Central memory CD8-positive, alpha-beta T cell (primary cell): Measurements from ENCODE around the gene OR2B3.

Experiments
- ATAC-seq: fragments of 150-1000 bp; cut with Tn5 transposase; replicated peaks from 2 replicates; pipeline ENCODE4 v1.10.0; 2022; ENCODE audit warnings: mild to moderate bottlenecking, moderate FRiP score, moderate number of reproducible peaks; ENCODE audit not compliant: poor library complexity, severe bottlenecking; ENCODE audit errors: extremely low read depth
- DNase-seq, 2 donors: peaks; one replicate each; pipeline ENCODE4 v3.0.0; 2021; ENCODE audit warnings: low spot score in 2 of 2
- H3K27ac Mint-ChIP-seq: one replicate; pipeline ENCODE4 v1.8.0; 2022; ENCODE audit warnings: low read depth, mild to moderate bottlenecking, moderate library complexity, mixed read lengths
- H3K27me3 Mint-ChIP-seq: one replicate; pipeline ENCODE4 v1.8.0; 2022; ENCODE audit warnings: mixed read lengths
- H3K36me3 Mint-ChIP-seq: one replicate; pipeline ENCODE4 v1.8.0; 2022; ENCODE audit warnings: mild to moderate bottlenecking, moderate library complexity, mixed read lengths; ENCODE audit not compliant: insufficient read depth
- H3K4me1 Mint-ChIP-seq: one replicate; pipeline ENCODE4 v1.8.0; 2022; ENCODE audit warnings: mixed read lengths
- H3K4me3 Mint-ChIP-seq: one replicate; pipeline ENCODE4 v1.8.0; 2022; ENCODE audit warnings: mild to moderate bottlenecking, moderate library complexity, mixed read lengths
- H3K9me3 Mint-ChIP-seq: one replicate; pipeline ENCODE4 v1.8.0; 2022; ENCODE audit warnings: mixed read lengths

Gene OR2B3

DNA sequence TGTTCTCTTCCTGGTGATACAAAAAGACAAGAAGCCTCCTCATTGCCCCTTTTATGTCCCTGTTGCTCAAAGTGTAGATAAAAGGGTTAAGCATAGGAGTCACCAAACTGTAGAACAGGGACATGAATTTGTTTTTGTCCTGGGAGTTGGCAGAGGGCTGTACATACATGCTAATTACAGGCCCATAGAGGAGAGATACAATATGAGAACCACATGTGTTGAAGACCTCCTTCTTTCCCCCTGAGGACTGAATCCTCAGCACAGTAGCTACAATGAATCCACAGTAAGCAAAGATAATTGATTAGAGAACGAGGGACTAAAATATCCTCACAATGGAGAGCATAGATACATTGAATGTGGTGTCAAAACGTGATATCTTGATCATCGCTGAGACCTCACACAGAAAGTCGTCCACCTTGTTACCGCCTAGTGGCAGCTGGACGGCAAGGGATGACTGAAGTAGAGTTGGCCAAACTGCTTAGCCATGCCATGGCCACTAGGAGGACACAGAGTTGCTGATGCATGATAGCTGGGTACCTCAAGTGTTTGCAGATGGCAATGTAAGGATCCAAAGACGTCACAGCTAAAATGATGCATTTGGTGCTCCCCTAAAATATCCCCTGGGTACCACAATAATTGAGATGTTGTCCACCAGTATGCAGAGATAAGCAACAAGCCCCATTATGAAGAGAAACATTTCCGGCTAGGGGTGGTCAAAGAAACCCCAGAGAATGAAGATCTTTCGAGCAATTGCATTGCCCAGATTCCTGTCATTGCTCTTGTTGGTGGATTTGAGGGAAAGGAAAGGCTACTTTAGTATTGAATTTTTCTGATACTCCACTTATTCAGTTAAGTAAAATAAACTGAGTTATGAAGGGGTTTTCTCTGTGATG lies 15.0 kb downstream of the OR2B3 start:
- H3K36me3 Mint-ChIP-seq, result no peaks in the 10 kb centered on the region
- H3K27ac Mint-ChIP-seq, result no peak overlapping the region
- no peak for ATAC-seq
- no peak overlapping the region for H3K4me3 Mint-ChIP-seq
- no peak for DNase-seq
- H3K4me1 Mint-ChIP-seq, result no peaks in the 10 kb centered on the region
- H3K9me3 Mint-ChIP-seq, result no peaks in the 10 kb centered on the region
- peaks cover 64% of the 10 kb centered on the region for H3K27me3 Mint-ChIP-seq

DNA sequence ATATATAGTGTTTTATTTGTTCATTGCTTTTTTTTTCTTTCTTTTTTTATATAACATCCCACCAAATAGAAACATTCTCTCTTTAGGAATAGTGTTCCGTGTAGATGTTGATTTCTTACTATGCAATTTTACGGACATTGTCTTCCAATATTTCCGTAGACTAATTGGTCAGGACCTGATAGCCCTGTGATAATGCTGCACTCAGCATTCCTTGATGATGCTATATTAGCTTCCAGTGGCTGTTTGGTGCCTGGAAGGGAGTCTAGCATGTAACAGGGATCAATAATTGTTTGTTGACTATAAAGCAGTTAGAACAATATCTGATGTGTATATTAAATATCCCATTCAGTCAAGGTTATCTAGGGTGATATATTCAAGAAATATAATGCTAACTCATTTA lies 35.4 kb downstream of the OR2B3 start:
- ATAC-seq (no peak), DNase-seq (no peak)
- Mint-ChIP-seq H3K9me3 (no peaks in the 10 kb centered on the region), H3K4me3 (no peak overlapping the region), H3K36me3 (no peaks in the 10 kb centered on the region), H3K27me3 (peaks cover 78% of the 10 kb centered on the region), H3K27ac (no peak overlapping the region), H3K4me1 (no peaks in the 10 kb centered on the region)

DNA sequence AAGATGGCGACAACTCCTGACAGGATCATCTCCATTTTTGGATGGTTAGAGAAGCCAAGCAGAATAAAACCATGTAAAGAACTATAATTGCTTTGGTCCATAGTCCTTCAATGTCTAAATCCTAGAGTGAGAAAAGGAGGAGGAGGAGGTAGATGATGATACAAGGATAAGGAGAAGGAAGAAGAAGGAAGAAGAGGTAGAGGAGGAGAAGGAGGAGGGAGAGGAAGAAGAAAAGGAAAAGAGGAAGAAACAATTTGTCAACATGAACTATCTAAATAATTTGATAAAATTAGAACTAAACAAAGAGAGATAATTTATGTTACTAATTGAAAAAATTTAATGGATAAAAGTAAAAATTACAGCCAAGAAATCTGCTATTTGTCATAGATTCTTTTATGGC lies 42.0 kb downstream of the OR2B3 start, which contains the start of gene OR2W1:
TSS of gene OR2W1 (minus strand) at position 101 of the 400 bp plus-strand sequence. CDS start at position 101, 0 bp downstream.
- Mint-ChIP-seq H3K27me3 (peaks cover 76% of the 10 kb centered on the region), H3K4me1 (no peaks in the 10 kb centered on the region), H3K9me3 (no peaks in the 10 kb centered on the region), H3K4me3 (no peak within 1 kb of the TSS), H3K27ac (no peak within 1 kb of the TSS), H3K36me3 (no peaks in the 10 kb centered on the region)
- DNase-seq, result no peak
- ATAC-seq, result no peak
